H1 (cell line): ENCODE measurements around the gene KCNE1. TPM values are rescaled to one million over a fixed set of nuclear protein-coding genes. Genes with fewer than 3 reads are reported as not detected.

Source experiments
- CTCF ChIA-PET: fragments of 300-600 bp; sonication (Branson Sonifier 250); formaldehyde crosslinking; loops from one replicate; lab custom pipeline; 2021; ENCODE audit not compliant: partially characterized antibody; lab: Charles Lee
- POLR2A ChIA-PET: fragments of 300-600 bp; sonication (Branson Sonifier 250); formaldehyde crosslinking; loops from one replicate; lab custom pipeline; 2021; ENCODE audit warnings: inconsistent platforms; ENCODE audit not compliant: partially characterized antibody; lab: Charles Lee
- DNase-seq, 2 experiments: peaks; one replicate each; pipeline versions ENCODE4 v3.0.0 to v3.0.0-alpha.2; 2010 to 2022; ENCODE audit warnings: low spot score in 2 of 2, low read depth in 1 of 2, mixed read lengths in 1 of 2
- FAIRE-seq: peaks from 2 replicates; lab custom pipeline; 2011; peaks lifted over from hg19 to GRCh38; lab: Jason Lieb, UNC
- H2AFZ ChIP-seq: 2 replicates; pipeline ENCODE4 v1.8.1; 2012; ENCODE audit warnings: low read length, inconsistent platforms
- H2AK5ac ChIP-seq: 2 replicates; pipeline ENCODE4 v1.6.1; 2013; ENCODE audit warnings: low read depth, low read length
- H2BK120ac ChIP-seq: replicated peaks from 2 replicates; pipeline ENCODE3; 2013; ENCODE audit warnings: low read depth, low read length, inconsistent platforms
- H2BK12ac ChIP-seq: 2 replicates; pipeline ENCODE4 v1.6.1; 2013; ENCODE audit warnings: low read depth, low read length
- H2BK15ac ChIP-seq: 2 replicates; pipeline ENCODE4 v1.6.1; 2013; ENCODE audit warnings: low read length
- H2BK20ac ChIP-seq: 2 replicates; pipeline ENCODE4 v1.6.1; 2013; ENCODE audit warnings: low read length
- H2BK5ac ChIP-seq: 2 replicates; pipeline ENCODE4 v1.6.1; 2013; ENCODE audit warnings: low read depth, low read length
- H3K14ac ChIP-seq: 2 replicates; pipeline ENCODE4 v1.6.1; 2013; ENCODE audit warnings: inconsistent platforms; ENCODE audit not compliant: insufficient read length
- H3K18ac ChIP-seq: 2 replicates; pipeline ENCODE4 v1.6.1; 2013; ENCODE audit warnings: low read length; ENCODE audit errors: extremely low read depth
- H3K23ac ChIP-seq: 2 replicates; pipeline ENCODE4 v1.6.1; 2013; ENCODE audit warnings: inconsistent platforms; ENCODE audit not compliant: insufficient read length
- H3K23me2 ChIP-seq: 2 replicates; pipeline ENCODE4 v1.6.1; 2013; ENCODE audit warnings: low read depth, low read length
- H3K27ac ChIP-seq: 2 replicates; pipeline ENCODE4 v1.6.1; 2011; ENCODE audit warnings: low read depth, low read length, inconsistent platforms
- H3K27me3 ChIP-seq, 4 experiments: replicated peaks in 1 of 4; 1 replicate in 1 of 4; 2 replicates in 3 of 4; pipeline versions ENCODE4 v1.6.1 to v1.8.1; 2011 to 2013; ENCODE audit warnings: low read length in 3 of 4, mild to moderate bottlenecking in 3 of 4, inconsistent platforms in 2 of 4, mixed read lengths in 2 of 4, moderate library complexity in 1 of 4; ENCODE audit not compliant: control insufficient read depth in 3 of 4, insufficient read depth in 3 of 4; ENCODE audit errors: extremely low read depth in 1 of 4
- H3K36me3 ChIP-seq, 4 experiments: 2 replicates each; pipeline versions ENCODE4 v1.6.1 to v1.8.1; 2011 to 2013; ENCODE audit warnings: mild to moderate bottlenecking in 4 of 4, low read length in 3 of 4, moderate library complexity in 2 of 4, control low read depth in 1 of 4, inconsistent platforms in 1 of 4; ENCODE audit not compliant: insufficient read depth in 4 of 4, control insufficient read depth in 2 of 4
- H3K4ac ChIP-seq: replicated peaks from 2 replicates; pipeline ENCODE3; 2013; ENCODE audit warnings: low read length, low read depth, mixed read lengths, inconsistent platforms; ENCODE audit not compliant: insufficient read length
- H3K4me1 ChIP-seq, 4 experiments: replicated peaks in 1 of 4; 1 replicate in 1 of 4; 2 replicates in 3 of 4; pipeline versions ENCODE4 v1.6.1 to v1.8.1; 2011 to 2013; ENCODE audit warnings: low read length in 3 of 4, inconsistent platforms in 2 of 4, mixed read lengths in 1 of 4; ENCODE audit not compliant: insufficient read depth in 4 of 4, control insufficient read depth in 3 of 4
- H3K4me2 ChIP-seq, 2 experiments: 2 replicates each; pipeline versions ENCODE4 v1.6.1 to v1.8.1; 2011 to 2013; ENCODE audit warnings: low read depth in 2 of 2, low read length in 2 of 2, control low read depth in 1 of 2, inconsistent platforms in 1 of 2, mild to moderate bottlenecking in 1 of 2; ENCODE audit not compliant: insufficient read depth in 1 of 2
- H3K4me3 ChIP-seq, 4 experiments: fragments of 200-600, 300-600 bp in 1 of 4; sonication (generic), shearing (Covaris generic), sonication (Bioruptor Twin) in 1 of 4; 2 replicates each; pipeline versions ENCODE4 v1.5.1 to v1.8.1; 2011 to 2016; ENCODE audit warnings: low read length in 4 of 4, low read depth in 3 of 4, control low read depth in 2 of 4, inconsistent platforms in 2 of 4, mild to moderate bottlenecking in 2 of 4, mixed read lengths in 1 of 4, moderate library complexity in 1 of 4; ENCODE audit not compliant: insufficient read depth in 2 of 4; ENCODE audit errors: extremely low read depth in 1 of 4
- H3K56ac ChIP-seq: replicated peaks from 2 replicates; pipeline ENCODE3; 2013; ENCODE audit warnings: low read depth, mild to moderate bottlenecking, mixed read lengths, low read length, inconsistent platforms; ENCODE audit not compliant: insufficient read length
- H3K79me1 ChIP-seq: 2 replicates; pipeline ENCODE4 v1.6.1; 2013; ENCODE audit warnings: low read depth, low read length, control low read depth
- H3K79me2 ChIP-seq, 2 experiments: 2 replicates each; pipeline versions ENCODE4 v1.6.1 to v1.8.1; 2012 to 2013; ENCODE audit warnings: low read length in 2 of 2, mild to moderate bottlenecking in 2 of 2, inconsistent platforms in 1 of 2; ENCODE audit not compliant: insufficient read depth in 2 of 2, control insufficient read depth in 1 of 2
- H3K9ac ChIP-seq, 4 experiments: replicated peaks in 1 of 4; 1 replicate in 1 of 4; 2 replicates in 3 of 4; pipeline versions ENCODE4 v1.6.1 to v1.8.1; 2011 to 2013; ENCODE audit warnings: low read depth in 3 of 4, low read length in 3 of 4, control low read depth in 2 of 4, mild to moderate bottlenecking in 2 of 4, moderate library complexity in 2 of 4, inconsistent platforms in 1 of 4; ENCODE audit errors: extremely low read depth in 1 of 4
- H3K9me3 ChIP-seq, 2 experiments: 2 replicates each; pipeline versions ENCODE4 v1.6.1 to v1.8.1; 2012 to 2013; ENCODE audit warnings: mild to moderate bottlenecking in 2 of 2, moderate library complexity in 2 of 2, control low read depth in 1 of 2, inconsistent platforms in 1 of 2, low read depth in 1 of 2, low read length in 1 of 2, mixed read lengths in 1 of 2; ENCODE audit not compliant: insufficient read depth in 2 of 2
- H4K20me1 ChIP-seq, 2 experiments: replicated peaks in 1 of 2; 2 replicates each; pipeline versions ENCODE3 to v1.8.1; 2011 to 2013; ENCODE audit warnings: inconsistent platforms in 2 of 2, low read length in 2 of 2, mild to moderate bottlenecking in 1 of 2; ENCODE audit not compliant: insufficient read depth in 2 of 2, control insufficient read depth in 1 of 2
- H4K5ac ChIP-seq: 2 replicates; pipeline ENCODE4 v1.6.1; 2013; ENCODE audit warnings: low read length, low read depth, mixed read lengths, inconsistent platforms; ENCODE audit not compliant: insufficient read length
- H4K8ac ChIP-seq: 2 replicates; pipeline ENCODE4 v1.8.0; 2013; ENCODE audit warnings: mild to moderate bottlenecking, moderate library complexity, low read length, inconsistent platforms; ENCODE audit not compliant: insufficient read depth; ENCODE audit errors: extremely low read depth
- H4K91ac ChIP-seq: replicated peaks from 2 replicates; pipeline ENCODE3; 2013; ENCODE audit warnings: low read length, mixed read lengths, inconsistent platforms; ENCODE audit not compliant: insufficient read length
- CHD1 ChIP-seq: IDR thresholded peaks from 2 replicates; pipeline ENCODE4 v1.6.1; 2012; ENCODE audit warnings: low read depth, low read length, improper control_type of control experiment
- GABPA ChIP-seq: IDR thresholded peaks from 2 replicates; pipeline ENCODE4 v1.6.1; 2011; ENCODE audit warnings: mild to moderate bottlenecking, low read length, moderate library complexity, borderline replicate concordance; ENCODE audit not compliant: insufficient read depth
- HDAC2 ChIP-seq, 2 experiments: fragments of 300-600 bp in 1 of 2; sonication (generic) in 1 of 2; IDR thresholded peaks; 2 replicates each; pipeline ENCODE4 v1.6.1; 2011 to 2012; ENCODE audit warnings: low read depth in 2 of 2, low read length in 2 of 2, mild to moderate bottlenecking in 2 of 2, moderate library complexity in 2 of 2, borderline replicate concordance in 1 of 2, inconsistent platforms in 1 of 2
- KDM1A ChIP-seq: fragments of 200-600, 300-600 bp; sonication (generic); IDR thresholded peaks from 2 replicates; pipeline ENCODE4 v1.7.1; 2016; ENCODE audit warnings: mild to moderate bottlenecking, low read length, borderline replicate concordance
- PHF8 ChIP-seq: fragments of 200-600 bp; sonication (generic); conservative IDR thresholded peaks from 2 replicates; pipeline ENCODE4 v1.7.1; 2012; ENCODE audit warnings: low read depth, mild to moderate bottlenecking, inconsistent platforms, low read length, moderate library complexity
- POLR2A ChIP-seq, 2 experiments: IDR thresholded peaks; 1 replicate in 1 of 2; 2 replicates in 1 of 2; pipeline ENCODE4 v1.6.1; 2011; ENCODE audit warnings: low read depth in 2 of 2, low read length in 2 of 2, mild to moderate bottlenecking in 2 of 2; ENCODE audit errors: control extremely low read depth in 1 of 2
- POLR2AphosphoS5 ChIP-seq: IDR thresholded peaks from 2 replicates; pipeline ENCODE4 v1.6.1; 2011; ENCODE audit warnings: low read depth, low read length
- POU5F1 ChIP-seq: IDR thresholded peaks from 2 replicates; pipeline ENCODE4 v1.6.1; 2011; ENCODE audit warnings: low read depth, mild to moderate bottlenecking, low read length, moderate library complexity
- RBBP5 ChIP-seq: IDR thresholded peaks from 2 replicates; pipeline ENCODE4 v1.7.1; 2012; ENCODE audit warnings: low read depth, mild to moderate bottlenecking, inconsistent platforms, low read length, moderate library complexity, borderline replicate concordance
- SAP30 ChIP-seq: fragments of 300-600 bp; sonication (generic); IDR thresholded peaks from 2 replicates; pipeline ENCODE4 v1.7.1; 2012; ENCODE audit warnings: low read length, moderate library complexity, mild to moderate bottlenecking, inconsistent platforms; ENCODE audit not compliant: insufficient read depth, insufficient replicate concordance
- SP1 ChIP-seq: IDR thresholded peaks from 2 replicates; pipeline ENCODE4 v1.6.1; 2011; ENCODE audit warnings: low read depth, low read length
- WGBS, 2 experiments: shearing (Covaris generic) in 1 of 2; methylation state at CpG; one replicate each; pipeline versions ENCODE4 v1.1.6 to v1.1.7; 2013 to 2015; ENCODE audit warnings: low lambda C conversion rate in 2 of 2, mixed read lengths in 2 of 2, inconsistent platforms in 1 of 2, low coverage in 1 of 2, missing lambda C conversion rate in 1 of 2; ENCODE audit not compliant: insufficient replicate concordance in 2 of 2, insufficient coverage in 1 of 2, insufficient read length in 1 of 2; ENCODE audit errors: extremely low coverage in 1 of 2, missing lambda C conversion rate in 1 of 2; 5-methylcytosine and 5-hydroxymethylcytosine counted together
- polyA plus RNA-seq, 7 experiments: library from polyadenylated mRNA; depleted of rRNA in 3 of 7; stranded (reverse) in 5 of 7; unstranded in 2 of 7; fragments of >200 nt in 5 of 7; fragments of 200-250 nt in 2 of 7; gene quantifications; 1 replicate in 5 of 7; 2 replicates in 1 of 7; 4 replicates in 1 of 7; pipeline versions ENCODE4 v1.2.1 to v1.2.3, GENCODE V29; 2011 to 2013; ENCODE audit warnings: missing spikeins in 2 of 7, mixed read lengths in 2 of 7
- total RNA-seq: library from RNA; stranded (reverse); fragmentation: NEBNext Ultra II Directional; extraction: Animal tissue kit (Norgen Biotek cat#: 25700); gene quantifications from 2 replicates; pipeline ENCODE4 v1.2.1, GENCODE V29; 2021
- TF ChIP-seq, protein P1 (sequence below), 3 experiments: IDR thresholded peaks; 1 replicate in 2 of 3; 2 replicates in 1 of 3; pipeline versions ENCODE4 v1.5.1 to v1.6.1; 2011; ENCODE audit warnings: low read length in 3 of 3, mild to moderate bottlenecking in 3 of 3, inconsistent platforms in 2 of 3, low read depth in 1 of 3, moderate library complexity in 1 of 3; ENCODE audit not compliant: insufficient read depth in 1 of 3; ENCODE audit errors: control extremely low read depth in 1 of 3

The KCNE1 gene
- total and polyA plus RNA-seq, 2 of the 8 experiments (the other 6 are each of a cell fraction or from before 2014, with no cell fraction given): 0.08 to 0.28 TPM

GRCh38 chr21:34528131-34528561 is 16.1 kb upstream of the KCNE1 start:
- H2AK5ac ChIP-seq: no peak overlapping the region
- no peak overlapping the region for H3K9ac ChIP-seq
- no peak for DNase-seq
- H3K18ac ChIP-seq: no peak overlapping the region
- no peak overlapping the region for H3K4me2 ChIP-seq
- peaks cover 8 to 17% (median 13%) of the 10 kb centered on the region in 4 experiments for H3K4me1 ChIP-seq
- ChIA-PET CTCF (no interaction called here), POLR2A (no interaction called here)
- H3K9me3 ChIP-seq: no peaks in the 10 kb centered on the region
- no peaks in the 10 kb centered on the region for H3K23me2 ChIP-seq
- H3K56ac ChIP-seq: no peak overlapping the region
- FAIRE-seq: no peak
- H3K79me1 ChIP-seq: no peaks in the 10 kb centered on the region
- no peak overlapping the region for H2BK120ac ChIP-seq
- H3K23ac ChIP-seq: no peak overlapping the region
- no peaks in the 10 kb centered on the region for H3K79me2 ChIP-seq
- H2BK5ac ChIP-seq: no peak overlapping the region
- H2BK12ac ChIP-seq: no peak overlapping the region; the same call in 1 of the 2 replicates
- H2BK20ac ChIP-seq: no peak overlapping the region
- H2BK15ac ChIP-seq: no peak overlapping the region
- H3K4me3 ChIP-seq: no peak overlapping the region
- no peaks in the 10 kb centered on the region; a peak in 2 of 7 replicates for H3K27me3 ChIP-seq
- H3K36me3 ChIP-seq: no peaks in the 10 kb centered on the region
- no peak overlapping the region for H4K8ac ChIP-seq
- H4K20me1 ChIP-seq: no peaks in the 10 kb centered on the region
- H2AFZ ChIP-seq: no peak overlapping the region
- H3K27ac ChIP-seq: no peak overlapping the region
- H3K4ac ChIP-seq: no peak overlapping the region
- no peak overlapping the region for H4K91ac ChIP-seq
- no peak overlapping the region for H3K14ac ChIP-seq
- 91% methylated on average over 3 of the region's 3 CpGs; no CpG with 5 or more reads in 1 of the 2 experiments for WGBS, 2 experiments
- no peak overlapping the region for H4K5ac ChIP-seq
- TF ChIP-seq RBBP5: no peak
- TF ChIP-seq POU5F1: no peak
- no peak for TF ChIP-seq KDM1A
- TF ChIP-seq, protein P1, sequence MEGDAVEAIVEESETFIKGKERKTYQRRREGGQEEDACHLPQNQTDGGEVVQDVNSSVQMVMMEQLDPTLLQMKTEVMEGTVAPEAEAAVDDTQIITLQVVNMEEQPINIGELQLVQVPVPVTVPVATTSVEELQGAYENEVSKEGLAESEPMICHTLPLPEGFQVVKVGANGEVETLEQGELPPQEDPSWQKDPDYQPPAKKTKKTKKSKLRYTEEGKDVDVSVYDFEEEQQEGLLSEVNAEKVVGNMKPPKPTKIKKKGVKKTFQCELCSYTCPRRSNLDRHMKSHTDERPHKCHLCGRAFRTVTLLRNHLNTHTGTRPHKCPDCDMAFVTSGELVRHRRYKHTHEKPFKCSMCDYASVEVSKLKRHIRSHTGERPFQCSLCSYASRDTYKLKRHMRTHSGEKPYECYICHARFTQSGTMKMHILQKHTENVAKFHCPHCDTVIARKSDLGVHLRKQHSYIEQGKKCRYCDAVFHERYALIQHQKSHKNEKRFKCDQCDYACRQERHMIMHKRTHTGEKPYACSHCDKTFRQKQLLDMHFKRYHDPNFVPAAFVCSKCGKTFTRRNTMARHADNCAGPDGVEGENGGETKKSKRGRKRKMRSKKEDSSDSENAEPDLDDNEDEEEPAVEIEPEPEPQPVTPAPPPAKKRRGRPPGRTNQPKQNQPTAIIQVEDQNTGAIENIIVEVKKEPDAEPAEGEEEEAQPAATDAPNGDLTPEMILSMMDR (IDR thresholded peaks at IDR 0.05; ENCODE audit: control extremely low read depth in 1 of 3, insufficient read depth in 1 of 3, low read depth in 1 of 3, low read length in 3 of 3): no peak
- no peak for TF ChIP-seq GABPA
- TF ChIP-seq SAP30: no peak
- no peak for TF ChIP-seq PHF8
- TF ChIP-seq POLR2A (IDR thresholded peaks at IDR 0.05; ENCODE audit: control extremely low read depth in 1 of 2, low read depth in 2 of 2, low read length in 2 of 2): no peak
- no peak for TF ChIP-seq CHD1
- TF ChIP-seq SP1: no peak
- TF ChIP-seq POLR2AphosphoS5: no peak
- TF ChIP-seq HDAC2 (IDR thresholded peaks at IDR 0.05; ENCODE audit: borderline replicate concordance in 1 of 2, low read depth in 2 of 2, low read length in 2 of 2): no peak
